Ishikawa (cell line): ENCODE results near the gene SUSD6.

Experiments
- CEBPB ChIP-seq: IDR thresholded peaks from 2 replicates; pipeline ENCODE4 v1.6.1; 2012
- CREB1 ChIP-seq: IDR thresholded peaks from 2 replicates; pipeline ENCODE4 v1.6.1; 2012; ENCODE audit warnings: low read depth
- EGR1 ChIP-seq: IDR thresholded peaks from 2 replicates; pipeline ENCODE4 v1.6.1; 2012
- EP300 ChIP-seq: IDR thresholded peaks from 2 replicates; pipeline ENCODE4 v1.6.1; 2012; ENCODE audit warnings: borderline replicate concordance
- FOXM1 ChIP-seq: IDR thresholded peaks from 2 replicates; pipeline ENCODE4 v1.6.1; 2012; ENCODE audit warnings: low read depth, borderline replicate concordance
- MAX ChIP-seq: IDR thresholded peaks from 2 replicates; pipeline ENCODE4 v1.6.1; 2012
- NFIC ChIP-seq: IDR thresholded peaks from 2 replicates; pipeline ENCODE4 v1.6.1; 2012
- RAD21 ChIP-seq: IDR thresholded peaks from 2 replicates; pipeline ENCODE4 v1.6.1; 2012; ENCODE audit warnings: low read depth
- REST ChIP-seq: IDR thresholded peaks from 2 replicates; pipeline ENCODE4 v1.6.1; 2012; ENCODE audit warnings: low read depth, mild to moderate bottlenecking
- TAF1 ChIP-seq: IDR thresholded peaks from 2 replicates; pipeline ENCODE4 v1.6.1; 2012; ENCODE audit warnings: low read depth, mild to moderate bottlenecking
- TCF12 ChIP-seq: IDR thresholded peaks from 2 replicates; pipeline ENCODE4 v1.6.1; 2012; ENCODE audit warnings: low read depth
- TEAD4 ChIP-seq: IDR thresholded peaks from 2 replicates; pipeline ENCODE4 v1.6.1; 2012
- USF1 ChIP-seq: IDR thresholded peaks from 2 replicates; pipeline ENCODE4 v1.6.1; 2012
- YY1 ChIP-seq: IDR thresholded peaks from 2 replicates; pipeline ENCODE4 v1.6.1; 2012; ENCODE audit warnings: low read depth
- ZBTB7A ChIP-seq: IDR thresholded peaks from 2 replicates; pipeline ENCODE4 v1.6.1; 2012; ENCODE audit warnings: low read depth

The SUSD6 gene

GRCh38 chr14:69708049-69708448, 96.7 kb downstream of the SUSD6 start:
- TF ChIP-seq MAX (no peak), CEBPB (no peak), CREB1 (no peak), REST (no peak), EGR1 (no peak)

- TF ChIP-seq EGR1: no peak
- TF ChIP-seq USF1: no peak
- no peak for TF ChIP-seq YY1
- no peak for TF ChIP-seq FOXM1
- no peak for TF ChIP-seq TCF12
- no peak for TF ChIP-seq TEAD4
- no peak for TF ChIP-seq TAF1
- no peak for TF ChIP-seq MAX
- no peak for TF ChIP-seq ZBTB7A
- TF ChIP-seq CEBPB: no peak
- TF ChIP-seq NFIC: no peak
- TF ChIP-seq RAD21: no peak; the same call in 1 of the 2 replicates
- no peak for TF ChIP-seq EP300
- no peak for TF ChIP-seq CREB1
- TF ChIP-seq REST: no peak
Observed at GRCh38 chr14:69708586-69709560, 97.5 kb downstream of the SUSD6 start.

- no peak for TF ChIP-seq TCF12
- no peak for TF ChIP-seq CEBPB
- no peak for TF ChIP-seq EP300
- TF ChIP-seq YY1: no peak
- TF ChIP-seq TEAD4: no peak
- TF ChIP-seq NFIC: no peak
- TF ChIP-seq ZBTB7A: no peak
- no peak for TF ChIP-seq REST
- no peak for TF ChIP-seq RAD21
- TF ChIP-seq EGR1: no peak
- TF ChIP-seq USF1: no peak
- no peak for TF ChIP-seq MAX
- TF ChIP-seq CREB1: no peak
- no peak for TF ChIP-seq FOXM1
- TF ChIP-seq TAF1: no peak
Observed at GRCh38 chr14:69710378-69710777, 99.0 kb downstream of the SUSD6 start.

- TF ChIP-seq MAX: no peak
Observed at GRCh38 chr14:69711065-69711464, 99.7 kb downstream of the SUSD6 start.
